SK-N-SH treated with all-trans-retinoic acid at 6 μM for 48 hours (cell line): Measurements from ENCODE around the gene PEG3.
"Not testable (repeated sequence)": the region's sequence is repeated elsewhere in the genome, so short reads cannot be mapped to it uniquely, and the experiment has no call there.

ENCODE experiments used
- ATAC-seq: fragments of 200-7000 bp; cut with Tn5 transposase; 3 replicates; pipeline ENCODE4 v1.9.1; 2020; ENCODE audit warnings: mild to moderate bottlenecking, moderate library complexity
- ARNTL ChIP-seq: fragments of 450-650 bp; formaldehyde crosslinking; IDR thresholded peaks from 2 replicates; pipeline ENCODE4 v1.5.0; 2020; ENCODE audit warnings: low read depth, mild to moderate bottlenecking, moderate library complexity, borderline replicate concordance
- BACH2 ChIP-seq: fragments of 250-450 bp; sonication (Bioruptor Pico); IDR thresholded peaks from 2 replicates; pipeline ENCODE4 v1.9.0; 2021; ENCODE audit warnings: mild to moderate bottlenecking, borderline replicate concordance
- CREB5 ChIP-seq: fragments of 250-450 bp; sonication (Bioruptor Pico); IDR thresholded peaks from 2 replicates; pipeline ENCODE4 v1.5.1; 2020; ENCODE audit warnings: low read depth, mild to moderate bottlenecking, moderate library complexity
- CSDC2 ChIP-seq: fragments of 250-450 bp; sonication (Bioruptor Pico); IDR thresholded peaks from 2 replicates; pipeline ENCODE4 v1.5.0; 2020; ENCODE audit warnings: mild to moderate bottlenecking, moderate library complexity
- CSRNP3 ChIP-seq: fragments of 250-450 bp; sonication (Bioruptor Pico); IDR thresholded peaks from 2 replicates; pipeline ENCODE4 v1.5.1; 2021; ENCODE audit warnings: mild to moderate bottlenecking, moderate library complexity
- ESRRG ChIP-seq: fragments of 250-450 bp; sonication (Bioruptor Pico); IDR thresholded peaks from 2 replicates; pipeline ENCODE4 v1.6.1; 2021; ENCODE audit warnings: mild to moderate bottlenecking
- GLIS3 ChIP-seq: fragments of 250-450 bp; sonication (Bioruptor Pico); IDR thresholded peaks from 2 replicates; pipeline ENCODE4 v1.5.0; 2020; ENCODE audit warnings: mild to moderate bottlenecking, moderate library complexity
- ISL1 ChIP-seq: fragments of 250-450 bp; sonication (Bioruptor Pico); IDR thresholded peaks from 2 replicates; pipeline ENCODE4 v2.1.2; 2022; ENCODE audit warnings: mild to moderate bottlenecking, moderate library complexity
- OSR1 ChIP-seq: fragments of 250-450 bp; sonication (Bioruptor Pico); IDR thresholded peaks from 2 replicates; pipeline ENCODE4 v1.8.0; 2022; ENCODE audit warnings: moderate library complexity, mild to moderate bottlenecking, inconsistent platforms
- PATZ1 ChIP-seq: fragments of 250-450 bp; sonication (Bioruptor Pico); IDR thresholded peaks from 2 replicates; pipeline ENCODE4 v1.8.0; 2020; ENCODE audit warnings: mild to moderate bottlenecking, moderate library complexity, borderline replicate concordance
- POU6F1 ChIP-seq: fragments of 250-450 bp; sonication (Bioruptor Pico); IDR thresholded peaks from 2 replicates; pipeline ENCODE4 v1.8.0; 2021; ENCODE audit warnings: low read depth, mild to moderate bottlenecking, moderate library complexity, borderline replicate concordance
- PPARA ChIP-seq: fragments of 250-450 bp; sonication (Bioruptor Pico); IDR thresholded peaks from 2 replicates; pipeline ENCODE4 v1.5.0; 2020; ENCODE audit warnings: mild to moderate bottlenecking, borderline replicate concordance
- RARB ChIP-seq: fragments of 250-450 bp; sonication (Bioruptor Pico); IDR thresholded peaks from 2 replicates; pipeline ENCODE4 v1.8.0; 2021; ENCODE audit warnings: mild to moderate bottlenecking, moderate library complexity
- SNAI2 ChIP-seq: fragments of 250-450 bp; sonication (Bioruptor Pico); IDR thresholded peaks from 2 replicates; pipeline ENCODE4 v1.5.0; 2020; ENCODE audit warnings: mild to moderate bottlenecking, moderate library complexity
- TCF4 ChIP-seq: fragments of 250-450 bp; sonication (Bioruptor Pico); IDR thresholded peaks from 2 replicates; pipeline ENCODE4 v1.8.0; 2021; ENCODE audit warnings: mild to moderate bottlenecking, moderate library complexity, borderline replicate concordance
- TOX ChIP-seq: fragments of 250-450 bp; sonication (Bioruptor Pico); IDR thresholded peaks from 2 replicates; pipeline ENCODE4 v1.8.0; 2021; ENCODE audit warnings: mild to moderate bottlenecking, moderate library complexity, borderline replicate concordance
- ZC3H10 ChIP-seq: fragments of 250-450 bp; sonication (Bioruptor Pico); IDR thresholded peaks from 2 replicates; pipeline ENCODE4 v1.5.1; 2021; ENCODE audit warnings: mild to moderate bottlenecking, moderate library complexity
- ZFP3 ChIP-seq: fragments of 250-450 bp; sonication (Bioruptor Pico); IDR thresholded peaks from 2 replicates; pipeline ENCODE4 v1.5.0; 2020; ENCODE audit warnings: mild to moderate bottlenecking, moderate library complexity
- ZFP30 ChIP-seq: fragments of 450-650 bp; formaldehyde crosslinking; IDR thresholded peaks from 2 replicates; pipeline ENCODE4 v1.5.0; 2022; ENCODE audit warnings: mild to moderate bottlenecking, moderate library complexity
- ZNF565 ChIP-seq: fragments of 450-650 bp; formaldehyde crosslinking; conservative IDR thresholded peaks from 2 replicates; pipeline ENCODE4 v1.5.0; 2020; ENCODE audit warnings: low read depth, mild to moderate bottlenecking, moderate library complexity
- ZNF70 ChIP-seq: fragments of 450-650 bp; formaldehyde crosslinking; IDR thresholded peaks from 2 replicates; pipeline ENCODE4 v1.5.0; 2020; ENCODE audit warnings: mild to moderate bottlenecking, moderate library complexity
- ZNF8 ChIP-seq: fragments of 450-650 bp; formaldehyde crosslinking; IDR thresholded peaks from 2 replicates; pipeline ENCODE4 v1.5.0; 2020; ENCODE audit warnings: mild to moderate bottlenecking, moderate library complexity

PEG3 gene

GRCh38 chr19:56862741-56863140 lies 22.2 kb upstream of the PEG3 start:
- no peak for ATAC-seq

GRCh38 chr19:56860409-56860808 lies 19.9 kb upstream of the PEG3 start:
- not testable (repeated sequence) for ATAC-seq

More at GRCh38 chr19:56862741-56863140, 22.2 kb upstream of the PEG3 start:
- TF ChIP-seq GLIS3 (CRISPR knock-in tag) (no peak), ZNF565 (CRISPR knock-in tag) (no peak), ZFP30 (CRISPR knock-in tag) (no peak), CREB5 (CRISPR knock-in tag) (no peak), CSRNP3 (CRISPR knock-in tag) (no peak)

- TF ChIP-seq PPARA (CRISPR knock-in tag) (no peak), ZC3H10 (CRISPR knock-in tag) (no peak), TCF4 (CRISPR knock-in tag) (no peak), PATZ1 (CRISPR knock-in tag) (no peak), GLIS3 (CRISPR knock-in tag) (no peak), CSRNP3 (CRISPR knock-in tag) (no peak), ZNF70 (CRISPR knock-in tag) (no peak), SNAI2 (CRISPR knock-in tag) (no peak), CSDC2 (no peak), CREB5 (CRISPR knock-in tag) (no peak)
- no peak for ATAC-seq
These were observed 17.5 kb upstream of the PEG3 start for GRCh38 chr19:56858026-56858425.

- TF ChIP-seq TOX (CRISPR knock-in tag) = no peak
- TF ChIP-seq ZC3H10 (CRISPR knock-in tag) = no peak
- TF ChIP-seq ARNTL (CRISPR knock-in tag) = no peak
- no peak for TF ChIP-seq SNAI2 (CRISPR knock-in tag)
- no peak for TF ChIP-seq CSDC2
- no peak for TF ChIP-seq RARB (CRISPR knock-in tag)
- TF ChIP-seq ISL1 = no peak
- TF ChIP-seq ESRRG = no peak
- no peak for TF ChIP-seq ZNF8 (CRISPR knock-in tag)
- no peak for ATAC-seq
These were observed 16.3 kb upstream of the PEG3 start for GRCh38 chr19:56856822-56857221.

- ATAC-seq = not testable (repeated sequence)
These were observed 11.8 kb upstream of the PEG3 start for GRCh38 chr19:56852361-56852760.

GRCh38 chr19:56848166-56848565 lies 7.6 kb upstream of the PEG3 start:
- TF ChIP-seq TOX (CRISPR knock-in tag) = no peak
- no peak for TF ChIP-seq OSR1
- no peak for TF ChIP-seq ESRRG
- TF ChIP-seq PPARA (CRISPR knock-in tag) = no peak
- TF ChIP-seq ZNF565 (CRISPR knock-in tag) = no peak
- TF ChIP-seq ZNF8 (CRISPR knock-in tag) = no peak
- no peak for TF ChIP-seq POU6F1
- TF ChIP-seq GLIS3 (CRISPR knock-in tag) = no peak
- TF ChIP-seq BACH2 (CRISPR knock-in tag) = no peak
- no peak for TF ChIP-seq ZFP3
- no peak for TF ChIP-seq ISL1
- no peak for TF ChIP-seq CREB5 (CRISPR knock-in tag)
- TF ChIP-seq ZNF70 (CRISPR knock-in tag) = no peak
- no peak for TF ChIP-seq ZC3H10 (CRISPR knock-in tag)
- TF ChIP-seq TCF4 (CRISPR knock-in tag) = no peak
- no peak for ATAC-seq
